GM23338 (cell line): ENCODE data around the gene MTX3. TPM values are rescaled to one million over a fixed set of nuclear protein-coding genes. Genes with fewer than 3 reads are reported as not detected.

ENCODE experiments used
- ATAC-seq: fragments of 200-7000 bp; cut with Tn5 transposase; 3 replicates; pipeline ENCODE4 v1.9.1; 2020
- DNase-seq: peaks from one replicate; pipeline ENCODE4 v3.0.0-alpha.2; 2015; ENCODE audit warnings: low spot score
- H2AFZ ChIP-seq: fragments of 200-600 bp; sonication (generic); 2 replicates; pipeline ENCODE4 v1.8.0; 2016; ENCODE audit warnings: antibody characterized with exemption, mild to moderate bottlenecking, moderate library complexity
- H3F3A ChIP-seq: fragments of 200-600 bp; sonication (generic); replicated peaks from 2 replicates; pipeline ENCODE4 v1.8.0; 2017; ENCODE audit warnings: antibody characterized with exemption, mixed run types, low read depth
- H3K27ac ChIP-seq: fragments of 200-600 bp; sonication (generic); 2 replicates; pipeline ENCODE4 v1.6.1; 2016; ENCODE audit warnings: low read depth
- H3K27me3 ChIP-seq: fragments of 200-600 bp; sonication (generic); 2 replicates; pipeline ENCODE4 v1.8.0; 2016; ENCODE audit warnings: mild to moderate bottlenecking, mixed run types, moderate library complexity; ENCODE audit not compliant: insufficient read depth
- H3K36me3 ChIP-seq: fragments of 200-600 bp; sonication (generic); 2 replicates; pipeline ENCODE4 v1.8.0; 2016; ENCODE audit warnings: mild to moderate bottlenecking; ENCODE audit not compliant: insufficient read depth
- H3K4me1 ChIP-seq: fragments of 200-600 bp; sonication (generic); 2 replicates; pipeline ENCODE4 v1.8.0; 2016; ENCODE audit warnings: mild to moderate bottlenecking, moderate library complexity; ENCODE audit not compliant: insufficient read depth
- H3K4me2 ChIP-seq: fragments of 200-600 bp; sonication (generic); 2 replicates; pipeline ENCODE4 v1.7.1; 2017; ENCODE audit warnings: mixed run types
- H3K4me3 ChIP-seq: fragments of 200-600 bp; sonication (generic); 2 replicates; pipeline ENCODE4 v1.6.1; 2016; ENCODE audit warnings: mixed run types
- H3K79me2 ChIP-seq: fragments of 200-600 bp; sonication (generic); replicated peaks from 2 replicates; pipeline ENCODE4 v1.8.0; 2017; ENCODE audit warnings: mild to moderate bottlenecking; ENCODE audit not compliant: insufficient read depth
- H3K9me2 ChIP-seq: fragments of 200-600 bp; sonication (generic); 2 replicates; pipeline ENCODE4 v1.8.0; 2017; ENCODE audit not compliant: insufficient read depth
- H4K20me1 ChIP-seq: fragments of 200-600 bp; sonication (generic); replicated peaks from 2 replicates; pipeline ENCODE4 v1.8.0; 2017; ENCODE audit warnings: mild to moderate bottlenecking; ENCODE audit not compliant: insufficient read depth
- H3K27ac Mint-ChIP-seq: 2 replicates; pipeline ENCODE4 v1.8.0; 2020; ENCODE audit warnings: inconsistent platforms, mild to moderate bottlenecking, moderate library complexity, mixed read lengths
- H3K27me3 Mint-ChIP-seq: 3 replicates; pipeline ENCODE4 v1.8.0; 2022; ENCODE audit warnings: low read depth, mild to moderate bottlenecking, moderate library complexity, mixed read lengths, inconsistent platforms; ENCODE audit not compliant: insufficient read depth, poor library complexity
- H3K36me3 Mint-ChIP-seq: 3 replicates; pipeline ENCODE4 v1.8.0; 2021; ENCODE audit warnings: low read depth, mild to moderate bottlenecking, inconsistent platforms, moderate library complexity, mixed read lengths
- H3K4me1 Mint-ChIP-seq: 3 replicates; pipeline ENCODE4 v1.8.0; 2020; ENCODE audit warnings: mild to moderate bottlenecking, inconsistent platforms, mixed read lengths
- H3K4me3 Mint-ChIP-seq: 3 replicates; pipeline ENCODE4 v1.8.0; 2021; ENCODE audit warnings: moderate library complexity, mild to moderate bottlenecking, inconsistent platforms, mixed read lengths
- H3K9me3 Mint-ChIP-seq: 3 replicates; pipeline ENCODE4 v1.8.0; 2020; ENCODE audit warnings: moderate library complexity, mild to moderate bottlenecking, inconsistent platforms, mixed read lengths
- CREB1 ChIP-seq: fragments of 250-450 bp; sonication (Bioruptor Pico); IDR thresholded peaks from 2 replicates; pipeline ENCODE4 v1.5.0; 2020; ENCODE audit warnings: low read depth, mild to moderate bottlenecking, moderate library complexity
- CTCF ChIP-seq, 2 experiments: fragments of 200-600 bp in 1 of 2; sonication (generic) in 1 of 2; conservative IDR thresholded peaks; 2 replicates each; pipeline versions ENCODE4 v1.5.1 to v1.6.1; 2016 to 2017; ENCODE audit warnings: antibody characterized with exemption in 2 of 2, low read depth in 2 of 2, mild to moderate bottlenecking in 2 of 2, moderate library complexity in 1 of 2
- ETS1 ChIP-seq: IDR thresholded peaks from 2 replicates; pipeline ENCODE4 v1.6.1; 2016; ENCODE audit warnings: antibody characterized with exemption
- EZH2 ChIP-seq: fragments of 200-600 bp; sonication (generic); IDR thresholded peaks from one replicate; pipeline ENCODE4 v1.8.0; 2017; ENCODE audit warnings: antibody characterized with exemption, mild to moderate bottlenecking, low read depth; ENCODE audit not compliant: unreplicated experiment
- EZH2phosphoT487 ChIP-seq: fragments of 200-600 bp; sonication (generic); IDR thresholded peaks from one replicate; pipeline ENCODE4 v1.8.1; 2018; ENCODE audit warnings: antibody characterized with exemption; ENCODE audit not compliant: unreplicated experiment
- JUNB ChIP-seq: IDR thresholded peaks from one replicate; pipeline ENCODE4 v1.6.1; 2016; ENCODE audit warnings: antibody characterized with exemption; ENCODE audit not compliant: unreplicated experiment
- NANOG ChIP-seq: IDR thresholded peaks from 2 replicates; pipeline ENCODE4 v1.6.1; 2016; ENCODE audit warnings: antibody characterized with exemption, borderline replicate concordance
- POLR2AphosphoS5 ChIP-seq: IDR thresholded peaks from 2 replicates; pipeline ENCODE4 v1.6.1; 2016; ENCODE audit warnings: antibody characterized with exemption, low read depth
- REST ChIP-seq: IDR thresholded peaks from one replicate; pipeline ENCODE4 v1.6.1; 2018; ENCODE audit warnings: antibody characterized with exemption; ENCODE audit not compliant: unreplicated experiment
- STAT1 ChIP-seq: IDR thresholded peaks from one replicate; pipeline ENCODE4 v1.6.1; 2016; ENCODE audit warnings: antibody characterized with exemption; ENCODE audit not compliant: unreplicated experiment
- ZNF114 ChIP-seq: fragments of 250-450 bp; sonication (Bioruptor Pico); IDR thresholded peaks from 2 replicates; pipeline ENCODE4 v1.5.0; 2020; ENCODE audit warnings: mild to moderate bottlenecking, moderate library complexity
- ZNF331 ChIP-seq: fragments of 250-450 bp; sonication (Bioruptor Pico); IDR thresholded peaks from 2 replicates; pipeline ENCODE4 v1.5.0; 2020; ENCODE audit warnings: low read depth, mild to moderate bottlenecking, moderate library complexity
- ZNF462 ChIP-seq: fragments of 250-450 bp; sonication (Bioruptor Pico); IDR thresholded peaks from 2 replicates; pipeline ENCODE4 v1.5.0; 2020; ENCODE audit warnings: mild to moderate bottlenecking, moderate library complexity
- polyA plus RNA-seq: library from polyadenylated mRNA; unstranded; fragments of >200 nt; fragmentation: Nextera tagmentation; extraction: Ambion mirVana; gene quantifications from 2 replicates; pipeline ENCODE4 v1.2.1, GENCODE V29; 2016
- total RNA-seq: library from RNA; depleted of rRNA; stranded (reverse); fragments of >200 nt; shearing (Covaris generic); gene quantifications from 2 replicates; pipeline ENCODE4 v1.2.3, GENCODE V29; 2014

MTX3 gene
- total and polyA plus RNA-seq, 2 experiments from 2014 or later = 11.3 to 33.8 TPM

- Mint-ChIP-seq H3K36me3 (no peaks in the 10 kb centered on the region), H3K4me3 (no peak overlapping the region), H3K27ac (no peak overlapping the region), H3K9me3 (no peaks in the 10 kb centered on the region), H3K4me1 (peaks cover 8% of the 10 kb centered on the region; the same call in 2 of the 3 replicates), H3K27me3 (peaks cover 3% of the 10 kb centered on the region)
- no peaks in the 10 kb centered on the region for H3K27me3 ChIP-seq
- H3K4me3 ChIP-seq = no peak overlapping the region
- H3K27ac ChIP-seq = no peak overlapping the region
- no peaks in the 10 kb centered on the region for H3K4me1 ChIP-seq
- no peak for TF ChIP-seq ZNF462 (CRISPR knock-in tag)
- TF ChIP-seq STAT1 = no peak
- no peak for TF ChIP-seq CREB1 (CRISPR knock-in tag)
- no peak for TF ChIP-seq ETS1
- TF ChIP-seq EZH2 = no peak
- TF ChIP-seq JUNB = no peak
- no peak for TF ChIP-seq CTCF (conservative IDR thresholded peaks at IDR 0.05; ENCODE audit: low read depth in 2 of 2)
- TF ChIP-seq EZH2phosphoT487 = no peak
- TF ChIP-seq REST = no peak
- TF ChIP-seq NANOG = no peak
- TF ChIP-seq ZNF331 (CRISPR knock-in tag) = no peak
- TF ChIP-seq POLR2AphosphoS5 = no peak
- no peak for TF ChIP-seq ZNF114 (CRISPR knock-in tag)
- no peaks in the 10 kb centered on the region for H3K79me2 ChIP-seq
- no peaks in the 10 kb centered on the region for H3F3A ChIP-seq
- no peak for ATAC-seq
- peaks cover 4% of the 10 kb centered on the region; the same call in 1 of the 2 replicates for H3K9me2 ChIP-seq
- DNase-seq = no peak
- H3K36me3 ChIP-seq = no peaks in the 10 kb centered on the region
- no peak overlapping the region for H2AFZ ChIP-seq
- no peaks in the 10 kb centered on the region for H4K20me1 ChIP-seq
- H3K4me2 ChIP-seq = no peak overlapping the region
Measured at GRCh38 chr5:80026841-80027240, 35.8 kb upstream of the MTX3 start.
